OCI-LY1 (cell line): Measurements from ENCODE around the gene GNAO1.
"Not testable (repeated sequence)": the region's sequence is repeated elsewhere in the genome, so short reads cannot be mapped to it uniquely, and the experiment has no call there.

ENCODE experiments used
- CTCF ChIP-seq: fragments of 200-600 bp; sonication (generic), shearing (Covaris generic); IDR thresholded peaks from 2 replicates; pipeline ENCODE4 v1.5.1; 2017; ENCODE audit warnings: mild to moderate bottlenecking, antibody characterized with exemption, low read length, moderate library complexity, mixed read lengths
- EZH2 ChIP-seq: fragments of 200-600 bp; sonication (generic), shearing (Covaris generic); IDR thresholded peaks from 2 replicates; pipeline ENCODE4 v1.8.0; 2017; ENCODE audit warnings: borderline replicate concordance, mixed run types, mild to moderate bottlenecking, antibody characterized with exemption, low read length, moderate library complexity, mixed read lengths

GRCh38 chr16:56375792-56376191, 184.5 kb downstream of the GNAO1 start:
- TF ChIP-seq CTCF, EZH2: not testable (repeated sequence)
